GM19397 (cell line): ENCODE data around the gene TMPRSS7.
"Not testable (repeated sequence)": the region's sequence is repeated elsewhere in the genome, so short reads cannot be mapped to it uniquely, and the experiment has no call there.

Experiments
- ATAC-seq: cut with Tn5 transposase; IDR thresholded peaks from one replicate; pipeline ENCODE4 v1.9.1; 2021; ENCODE audit warnings: mild to moderate bottlenecking, moderate library complexity; ENCODE audit not compliant: unreplicated experiment

Gene TMPRSS7

GRCh38 chr3:112056451-112056929 is 22.0 kb downstream of the TMPRSS7 start:
- no peak for ATAC-seq

- ATAC-seq: no peak
These were observed 25.0 kb downstream of the TMPRSS7 start for GRCh38 chr3:112059497-112059896.

GRCh38 chr3:112061152-112061551 is 26.6 kb downstream of the TMPRSS7 start:
- no peak for ATAC-seq

- not testable (repeated sequence) for ATAC-seq
These were observed 38.0 kb downstream of the TMPRSS7 start for GRCh38 chr3:112072387-112073060.

- no peak for ATAC-seq
These were observed 39.5 kb downstream of the TMPRSS7 start for GRCh38 chr3:112074006-112074405.

GRCh38 chr3:112074616-112075497 is 40.3 kb downstream of the TMPRSS7 start:
- ATAC-seq: peak; percentile 64

- ATAC-seq: no peak
These were observed 43.9 kb downstream of the TMPRSS7 start for GRCh38 chr3:112078125-112079083.

GRCh38 chr3:112083239-112083638 is 48.7 kb downstream of the TMPRSS7 start:
- no peak for ATAC-seq

GRCh38 chr3:112084980-112085705 is 50.6 kb downstream of the TMPRSS7 start:
- ATAC-seq: no peak

- ATAC-seq: no peak
These were observed 51.2 kb downstream of the TMPRSS7 start for GRCh38 chr3:112085735-112086075.

GRCh38 chr3:112086076-112086854 is 51.7 kb downstream of the TMPRSS7 start, which contains the start of gene C3orf52:
C3orf52 (plus strand) TSS chr3:112086389; CDS start chr3:112086408, 19 bp downstream.
- peak; percentile 90 for ATAC-seq

- no peak for ATAC-seq
These were observed 52.5 kb downstream of the TMPRSS7 start for GRCh38 chr3:112086875-112087524.

- ATAC-seq: no peak
These were observed 53.2 kb downstream of the TMPRSS7 start for GRCh38 chr3:112087746-112088145.

- no peak for ATAC-seq
These were observed 54.4 kb downstream of the TMPRSS7 start for GRCh38 chr3:112088944-112089343.

GRCh38 chr3:112089956-112090886 is 55.7 kb downstream of the TMPRSS7 start:
- ATAC-seq: no peak

GRCh38 chr3:112090887-112091586 is 56.5 kb downstream of the TMPRSS7 start:
- peak; percentile 33 for ATAC-seq

- no peak for ATAC-seq
These were observed 58.1 kb downstream of the TMPRSS7 start for GRCh38 chr3:112092496-112093179.
